ENCODE data around the gene E2F1. TPM values are rescaled to one million over a fixed set of nuclear protein-coding genes. Genes with fewer than 3 reads are reported as not detected.

The E2F1 gene
- total and polyA plus RNA-seq, 2 donors (not counting 3 experiments of a cell fraction or from before 2014, with no cell fraction given), result 20.7 to 29.6 TPM

DNA sequence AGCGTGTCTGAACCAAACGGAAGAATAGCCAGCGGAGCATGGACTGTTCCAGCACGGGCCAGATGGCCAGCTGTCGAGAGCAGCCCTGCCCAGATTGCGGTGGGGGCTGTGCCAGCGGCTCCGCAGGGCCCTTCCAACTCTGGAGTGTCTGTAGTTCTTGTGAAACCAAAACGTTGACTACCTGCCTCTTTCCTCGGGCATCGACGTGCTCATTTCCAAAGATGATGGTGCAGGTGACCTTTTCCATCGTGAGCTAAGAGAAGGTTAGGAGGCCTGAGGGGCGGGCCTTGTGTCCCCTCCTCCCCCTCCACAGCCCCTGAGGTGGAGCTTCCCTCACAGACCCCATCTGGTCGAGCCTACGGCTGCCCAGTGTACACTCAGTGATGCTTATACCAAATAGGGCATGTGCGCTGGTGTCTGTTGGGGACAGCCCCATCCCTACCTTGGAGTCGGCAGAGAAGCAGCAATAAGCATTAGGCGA, 36.9 kb downstream of the E2F1 start:
- no peak for TF ChIP-seq POLR2A (IDR thresholded peaks at IDR 0.05; ENCODE audit: low read depth, low read length)
- no peak for TF ChIP-seq GATA2 (IDR thresholded peaks at IDR 0.05; ENCODE audit: insufficient read depth, insufficient read length, low read depth, low read length)
- no peak for TF ChIP-seq POLR2AphosphoS5 (IDR thresholded peaks at IDR 0.05; ENCODE audit: insufficient read depth, low read depth, low read length)
- TF ChIP-seq, protein P1, sequence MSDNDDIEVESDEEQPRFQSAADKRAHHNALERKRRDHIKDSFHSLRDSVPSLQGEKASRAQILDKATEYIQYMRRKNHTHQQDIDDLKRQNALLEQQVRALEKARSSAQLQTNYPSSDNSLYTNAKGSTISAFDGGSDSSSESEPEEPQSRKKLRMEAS (IDR thresholded peaks at IDR 0.05; ENCODE audit: insufficient read depth, insufficient read length), result no peak
- no peak for TF ChIP-seq FOS (IDR thresholded peaks at IDR 0.05; ENCODE audit: borderline replicate concordance, insufficient read depth, low read length)
- TF ChIP-seq JUN (IDR thresholded peaks at IDR 0.05; ENCODE audit: borderline replicate concordance, insufficient read depth, insufficient read length, low read depth), result no peak
- no peak for TF ChIP-seq MYC (IDR thresholded peaks at IDR 0.05; ENCODE audit: low read depth, low read length)
- no peak for TF ChIP-seq EZH2 (IDR thresholded peaks at IDR 0.05; ENCODE audit: borderline replicate concordance, low read depth, low read length, severe bottlenecking)
- TF ChIP-seq, protein P2, sequence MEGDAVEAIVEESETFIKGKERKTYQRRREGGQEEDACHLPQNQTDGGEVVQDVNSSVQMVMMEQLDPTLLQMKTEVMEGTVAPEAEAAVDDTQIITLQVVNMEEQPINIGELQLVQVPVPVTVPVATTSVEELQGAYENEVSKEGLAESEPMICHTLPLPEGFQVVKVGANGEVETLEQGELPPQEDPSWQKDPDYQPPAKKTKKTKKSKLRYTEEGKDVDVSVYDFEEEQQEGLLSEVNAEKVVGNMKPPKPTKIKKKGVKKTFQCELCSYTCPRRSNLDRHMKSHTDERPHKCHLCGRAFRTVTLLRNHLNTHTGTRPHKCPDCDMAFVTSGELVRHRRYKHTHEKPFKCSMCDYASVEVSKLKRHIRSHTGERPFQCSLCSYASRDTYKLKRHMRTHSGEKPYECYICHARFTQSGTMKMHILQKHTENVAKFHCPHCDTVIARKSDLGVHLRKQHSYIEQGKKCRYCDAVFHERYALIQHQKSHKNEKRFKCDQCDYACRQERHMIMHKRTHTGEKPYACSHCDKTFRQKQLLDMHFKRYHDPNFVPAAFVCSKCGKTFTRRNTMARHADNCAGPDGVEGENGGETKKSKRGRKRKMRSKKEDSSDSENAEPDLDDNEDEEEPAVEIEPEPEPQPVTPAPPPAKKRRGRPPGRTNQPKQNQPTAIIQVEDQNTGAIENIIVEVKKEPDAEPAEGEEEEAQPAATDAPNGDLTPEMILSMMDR (IDR thresholded peaks at IDR 0.05; ENCODE audit: extremely low read depth in 1 of 2, insufficient read depth in 1 of 2, low read depth in 1 of 2, low read length in 2 of 2), result no peak
- no peaks in the 10 kb centered on the region for H3K4me1 ChIP-seq (ENCODE audit: control insufficient read depth, extremely low read depth, insufficient read depth, low read length)
- H3K4me3 ChIP-seq (replicated peaks in 1 of 3; ENCODE audit: insufficient read depth in 1 of 3, low read depth in 1 of 3, low read length in 3 of 3), result no peak overlapping the region
- ChIA-PET POLR2A (no interaction called here), CTCF (interaction anchor here (1.2 kb wide), 1 partner anchor 192 kb away, joined by 3 read pairs; no protein-coding TSS in a partner anchor)
- H3K4me2 ChIP-seq (ENCODE audit: insufficient read depth, low read length), result no peak overlapping the region
- no TSS peak for BruUV-seq (replicated peaks)
- no peaks in the 10 kb centered on the region for H3K9me3 ChIP-seq (replicated peaks; ENCODE audit: control insufficient read depth, insufficient read depth, low read length)
- H4K20me1 ChIP-seq (replicated peaks; ENCODE audit: control insufficient read depth, extremely low read depth, insufficient read depth, low read length), result no peaks in the 10 kb centered on the region
- dilution Hi-C loops (cut with MboI; ENCODE audit: extremely low pct_ligation_motif_present, low sequenced_read_pairs) (no loop called here), intact Hi-C loops (cut with micrococcal nuclease) (no loop called here)
- no peaks in the 10 kb centered on the region for H3K9me1 ChIP-seq (replicated peaks; ENCODE audit: control insufficient read depth, extremely low read depth, insufficient read depth, low read length)
- H2AFZ ChIP-seq (ENCODE audit: low read depth, low read length), result no peak overlapping the region
- FAIRE-seq (no peak), DNase-seq (ENCODE audit: low read depth, low spot score) (no peak)
- H3K27me3 ChIP-seq (ENCODE audit: control insufficient read depth in 2 of 2, insufficient read depth in 2 of 2, low read length in 2 of 2), result no peaks in the 10 kb centered on the region
- H3K36me3 ChIP-seq (ENCODE audit: control insufficient read depth in 2 of 2, extremely low read depth in 1 of 2, insufficient read depth in 2 of 2, low read length in 2 of 2), result peaks cover 3 to 13% of the 10 kb centered on the region in 2 experiments
- no peak overlapping the region for H3K9ac ChIP-seq (replicated peaks; ENCODE audit: extremely low read depth, insufficient read depth, low read length)
- no peak overlapping the region for H3K27ac ChIP-seq (ENCODE audit: insufficient read depth, low read depth, low read length)
- H3K79me2 ChIP-seq (ENCODE audit: control insufficient read depth, insufficient read depth, low read length), result no peaks in the 10 kb centered on the region
